GM12892 (cell line): Measurements from ENCODE around the gene ADAMTSL2.

Experiments used
- POLR2A ChIP-seq: IDR thresholded peaks from 2 replicates; pipeline ENCODE4 v1.6.1; 2011; ENCODE audit warnings: low read depth, low read length, control low read depth
- POLR2AphosphoS5 ChIP-seq: IDR thresholded peaks from 2 replicates; pipeline ENCODE4 v1.6.1; 2011; ENCODE audit warnings: low read depth, low read length, control low read depth

GRCh38 chr9:133609311-133610098 is 75.0 kb downstream of the ADAMTSL2 start, which contains the start of gene FAM163B:
- TF ChIP-seq POLR2AphosphoS5 (no peak), POLR2A (no peak)
